DMS153 treated with DMSO at 0.1 percent for 48 hours (cell line): ENCODE data around the gene RNF207.

Experiments used
- DNase-seq: peaks from one replicate; lab custom pipeline; 2025; ENCODE audit not compliant: unreplicated experiment; lab: John Stamatoyannopoulos, UW

Gene RNF207

DNA sequence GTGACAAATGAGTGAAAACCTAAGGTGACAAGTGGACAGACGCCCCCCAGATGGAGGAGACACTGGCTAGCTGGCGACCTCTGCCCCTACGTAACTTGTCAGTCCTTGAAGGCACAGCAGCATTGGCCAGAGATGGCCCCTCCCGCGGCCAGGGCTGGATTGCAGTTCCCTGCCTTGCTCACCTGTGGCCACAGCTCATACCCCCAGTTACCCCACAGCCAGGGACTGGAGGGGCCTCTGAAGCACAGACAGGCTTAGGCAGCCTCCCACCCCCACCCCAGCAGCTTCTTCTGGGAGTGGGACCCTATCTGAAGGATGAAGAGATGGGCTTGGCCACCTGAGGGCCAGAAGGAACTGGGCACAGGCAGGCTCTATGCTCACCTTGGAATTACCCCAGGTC lies 41.7 kb downstream of the RNF207 start:
- no peak for DNase-seq

DNA sequence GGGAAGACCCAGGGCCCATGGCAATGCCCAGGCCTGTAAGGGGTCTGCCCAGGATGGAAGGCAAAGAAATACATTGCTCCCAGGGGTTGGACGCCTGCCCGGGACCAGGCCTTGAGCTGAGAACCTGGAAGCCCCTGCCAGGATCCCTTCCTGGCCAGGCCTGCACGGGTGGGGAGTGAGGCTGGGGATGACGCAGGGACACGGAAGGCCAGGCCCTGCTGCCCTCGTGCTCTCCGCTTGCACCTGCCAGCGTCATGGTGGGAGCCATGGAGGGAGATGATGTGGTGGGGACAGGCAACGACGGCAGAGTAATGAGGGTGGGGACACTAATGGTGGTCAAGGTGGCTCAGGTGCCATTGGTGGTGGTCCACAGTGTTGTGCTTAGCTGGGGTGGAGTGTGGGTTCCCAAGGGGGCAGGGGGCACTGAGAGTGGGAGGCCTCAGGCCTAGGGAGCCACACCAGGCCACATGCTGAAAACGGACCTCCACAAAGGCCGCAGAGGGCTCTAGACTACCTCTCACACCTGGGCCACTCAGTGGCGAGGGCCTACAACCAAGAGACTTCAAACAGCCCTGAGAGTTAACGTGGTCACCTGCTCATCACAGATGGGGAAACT lies 42.4 kb downstream of the RNF207 start:
- DNase-seq = no peak

DNA sequence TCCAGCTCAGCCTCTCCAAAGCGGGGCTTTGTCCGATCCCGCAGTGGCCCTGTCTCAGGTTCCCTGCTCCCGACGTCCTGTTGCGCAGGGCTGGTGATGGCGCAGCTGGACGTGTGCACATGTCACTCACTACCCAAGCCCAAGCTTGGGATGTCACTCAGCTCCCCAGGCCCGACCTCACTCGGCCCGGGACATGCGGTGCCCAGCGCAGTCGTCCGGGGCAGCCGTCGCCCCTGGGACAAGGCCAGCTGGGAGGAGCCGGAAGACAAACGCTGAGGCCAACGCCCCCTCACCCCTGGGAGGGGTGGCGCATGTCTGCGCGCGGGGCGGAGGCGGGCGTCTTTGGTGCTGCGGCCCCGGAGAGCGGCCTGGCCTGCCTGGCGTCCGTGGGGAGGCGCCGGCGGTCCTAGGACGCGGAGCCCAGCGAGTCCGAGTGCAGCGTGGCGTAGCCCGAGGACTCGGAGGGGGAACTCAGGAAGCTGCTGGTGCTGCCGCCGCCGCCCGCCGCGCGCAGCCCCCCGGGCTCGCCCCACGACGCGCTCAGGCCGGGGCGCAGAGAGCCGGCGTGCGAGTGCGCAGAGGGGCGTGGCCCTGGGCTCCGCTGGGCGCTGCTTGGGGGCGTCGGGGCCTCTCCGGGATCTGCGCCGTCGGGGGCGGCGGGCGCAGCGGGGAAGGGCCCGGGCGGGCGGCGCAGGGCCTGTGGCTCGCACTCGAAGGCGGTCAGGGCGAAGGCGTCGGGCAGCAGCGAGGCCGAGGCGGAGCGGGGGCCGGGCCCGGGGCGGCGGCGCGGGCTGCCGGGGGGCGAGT lies 43.2 kb downstream of the RNF207 start:
- DNase-seq = no peak

DNA sequence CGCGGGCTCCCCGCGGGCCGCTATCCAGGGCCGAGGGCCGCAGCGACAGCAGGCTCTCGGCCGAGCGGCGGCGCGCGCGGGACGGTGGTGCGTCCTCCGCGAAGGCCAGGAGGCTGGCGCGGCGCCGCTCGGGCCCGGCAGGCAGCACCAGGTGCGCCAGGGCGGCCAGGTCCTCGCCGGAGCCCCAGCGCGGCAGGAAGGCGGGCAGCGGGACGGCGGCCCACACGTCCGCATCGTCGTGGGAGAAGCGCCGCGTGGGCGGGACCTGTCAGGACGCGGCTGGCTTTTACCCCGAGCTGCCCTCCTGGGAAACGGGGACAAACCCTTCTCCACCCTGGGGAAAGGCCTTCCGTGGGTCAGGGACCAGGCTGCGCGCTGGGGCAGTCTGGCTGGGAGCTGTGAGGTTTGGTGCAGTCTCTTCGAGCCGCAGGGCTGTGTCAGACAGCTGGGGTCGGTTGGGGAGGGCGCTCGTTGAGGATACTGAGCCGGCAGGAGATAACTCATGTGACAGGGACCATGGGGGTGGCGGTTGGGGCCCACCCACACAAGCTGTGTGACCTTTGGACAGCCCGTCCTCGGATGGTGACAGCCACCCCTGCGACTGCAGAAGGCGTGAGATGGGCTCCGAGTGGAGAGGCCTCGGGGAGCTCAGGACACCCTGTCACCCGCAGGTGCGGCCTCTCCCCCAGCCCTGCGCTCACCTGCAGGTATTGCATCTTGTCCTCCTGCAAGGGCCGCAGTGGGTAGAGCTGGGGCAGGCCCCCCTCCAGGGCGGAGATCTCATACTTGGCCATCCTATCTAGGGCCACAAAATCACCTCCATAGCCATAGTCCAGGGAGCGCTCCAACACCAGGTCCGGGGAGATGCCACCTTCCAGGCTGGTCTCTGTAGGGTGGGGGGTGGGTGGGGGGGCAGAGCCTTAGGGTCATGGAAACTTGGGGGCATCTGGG lies 44.1 kb downstream of the RNF207 start:
- no peak for DNase-seq

DNA sequence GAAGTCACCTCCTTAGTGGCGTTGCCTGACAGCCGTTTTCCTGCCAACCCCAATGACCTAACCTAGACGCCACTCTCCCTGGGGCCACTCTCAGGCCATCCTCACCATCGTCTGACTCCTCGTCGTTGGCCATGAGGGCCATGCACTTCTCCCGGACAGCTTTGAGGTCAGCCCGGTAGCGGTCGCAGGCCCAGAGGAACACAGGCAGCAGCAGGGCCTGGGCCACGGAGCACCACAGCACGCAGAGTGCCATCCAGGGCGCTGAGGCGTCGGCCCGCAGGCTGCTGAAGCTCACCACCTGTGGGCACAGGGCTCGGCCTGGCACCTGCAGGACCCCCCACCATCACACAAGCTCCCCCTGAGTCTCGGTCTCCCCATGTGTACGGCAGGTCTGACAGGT lies 45.3 kb downstream of the RNF207 start:
- no peak for DNase-seq

DNA sequence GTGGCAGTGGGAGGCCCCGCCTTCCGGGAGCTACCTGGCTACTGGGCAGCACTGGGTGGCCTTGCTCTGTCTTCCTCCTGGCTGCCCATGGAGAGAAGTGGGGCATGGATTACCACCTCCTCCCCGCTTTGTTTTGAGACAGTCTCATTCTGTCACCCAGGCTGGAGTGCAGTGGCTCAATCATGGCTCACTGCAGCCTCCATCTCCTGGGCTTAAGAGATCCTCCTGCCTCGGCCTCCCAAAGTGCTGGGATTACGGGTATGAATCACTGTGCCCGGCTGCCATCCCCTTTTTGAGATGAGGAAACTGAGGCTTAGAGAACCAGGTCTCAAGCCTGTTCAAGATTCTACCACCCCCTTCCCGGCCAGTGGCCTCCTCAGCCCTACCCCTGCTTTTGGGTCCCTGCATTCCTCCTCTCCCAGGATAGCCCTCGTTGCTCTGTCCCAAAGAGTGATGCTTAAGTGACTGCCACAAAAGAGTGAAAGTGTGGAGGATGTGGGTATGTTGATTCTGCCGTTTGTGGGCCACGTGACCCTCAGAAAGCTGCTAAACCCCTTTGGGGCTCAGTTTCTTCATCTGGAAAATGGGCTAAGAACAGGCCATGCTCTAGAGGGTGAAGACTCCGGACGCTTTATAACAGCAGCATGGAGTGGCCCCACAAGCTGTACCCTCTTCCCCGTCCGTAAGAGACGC lies 45.9 kb downstream of the RNF207 start:
- DNase-seq = no peak

DNA sequence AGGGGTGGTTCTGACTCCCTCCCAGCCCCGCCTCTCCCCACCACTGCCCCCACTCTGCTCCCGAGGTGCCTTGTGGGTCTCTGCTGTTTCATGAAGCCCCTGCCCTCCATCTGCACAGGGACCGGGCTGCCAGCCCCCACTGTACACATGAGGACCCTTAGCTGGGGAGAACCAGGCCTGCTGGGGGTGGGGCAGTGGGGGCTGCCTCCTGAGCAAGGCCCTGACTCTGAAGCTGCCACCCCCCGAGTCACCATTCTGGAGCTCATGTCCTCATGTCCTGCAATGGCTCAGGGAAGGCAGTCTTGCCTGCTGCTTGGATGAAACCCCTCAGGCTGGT lies 46.4 kb downstream of the RNF207 start:
- DNase-seq = no peak

DNA sequence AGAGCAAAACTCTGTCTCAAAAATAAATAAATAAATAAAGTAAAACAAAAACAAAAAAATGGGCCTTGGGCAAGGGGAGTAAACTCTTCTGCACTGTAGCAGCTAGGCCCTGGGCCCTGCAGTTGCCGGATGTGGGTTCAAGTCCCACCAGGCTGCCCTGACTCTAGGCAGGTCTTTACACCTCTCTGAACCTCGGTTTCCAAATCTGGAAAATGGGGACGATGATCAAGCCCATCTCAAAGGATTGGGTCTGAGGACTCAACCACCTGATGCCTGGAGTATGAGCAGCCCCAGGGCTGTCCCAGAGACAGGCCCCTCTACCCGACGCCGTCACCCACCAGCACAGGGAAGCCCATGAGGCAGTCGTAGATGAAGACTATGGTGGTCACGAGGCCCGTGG lies 47.5 kb downstream of the RNF207 start:
- DNase-seq = no peak

DNA sequence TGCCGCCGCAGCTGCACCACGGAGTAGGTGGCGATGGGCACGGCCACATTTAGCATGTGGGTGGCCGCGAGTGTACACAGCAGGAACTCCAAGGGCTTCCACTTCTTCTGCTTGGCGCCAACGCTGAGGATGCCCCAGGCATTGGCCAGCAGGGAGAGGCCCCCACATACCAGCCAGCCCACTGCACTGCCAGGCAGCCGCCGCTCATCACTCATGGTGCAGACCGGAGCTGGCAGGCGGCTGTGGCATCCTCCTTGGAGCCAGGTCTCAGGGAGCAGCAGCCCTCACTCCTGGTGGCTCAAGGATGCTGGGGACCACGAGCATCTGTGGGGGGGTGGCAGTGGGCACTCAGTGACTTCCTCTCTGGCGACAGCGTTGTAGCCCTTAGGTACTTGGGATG lies 48.8 kb downstream of the RNF207 start:
- DNase-seq = no peak

DNA sequence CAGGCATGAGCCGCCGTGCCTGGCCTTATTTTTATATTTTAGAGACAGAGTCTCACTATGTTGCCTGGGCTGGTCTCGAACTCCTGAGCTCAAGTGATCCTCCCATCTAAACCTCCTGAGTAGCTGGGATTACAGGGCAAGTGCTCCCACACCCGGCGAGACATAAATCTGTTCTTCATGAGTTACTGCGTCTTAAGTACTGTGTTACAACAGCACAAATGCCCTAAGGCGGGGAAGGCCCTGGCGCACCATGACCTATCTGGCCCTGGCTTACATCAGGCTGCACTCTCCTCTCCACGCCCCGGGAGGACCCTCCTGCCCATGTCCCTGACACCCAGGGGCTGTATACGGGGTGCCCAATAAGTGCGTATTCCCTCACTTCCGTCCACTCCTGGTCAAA lies 50.7 kb downstream of the RNF207 start:
- no peak for DNase-seq

DNA sequence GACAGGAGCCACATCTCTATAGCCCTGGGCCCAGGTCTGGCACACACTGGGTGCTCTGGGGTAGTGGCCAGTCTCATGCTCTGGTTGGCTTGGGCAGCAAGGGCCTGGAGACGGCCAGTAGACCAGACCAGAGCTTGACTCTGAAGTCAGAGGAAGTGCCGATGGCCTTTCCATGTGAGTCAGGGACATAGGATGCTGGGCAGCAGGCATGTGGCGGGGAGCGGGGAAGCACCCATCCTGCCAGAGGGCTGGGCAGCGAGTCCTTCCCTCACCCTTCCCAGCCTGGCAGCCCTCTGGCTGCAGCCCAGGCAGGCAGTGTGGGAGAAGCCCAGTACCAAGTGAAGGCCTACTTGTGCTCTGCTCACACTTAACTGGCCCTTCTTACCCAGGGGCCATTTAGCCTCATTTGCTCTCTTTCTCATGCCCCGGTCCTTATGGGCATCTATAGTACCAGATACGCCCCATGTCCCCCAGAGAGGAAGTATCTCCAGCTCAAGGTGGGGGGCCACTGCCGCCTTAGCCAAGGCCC lies 51.7 kb downstream of the RNF207 start:
- no peak for DNase-seq

DNA sequence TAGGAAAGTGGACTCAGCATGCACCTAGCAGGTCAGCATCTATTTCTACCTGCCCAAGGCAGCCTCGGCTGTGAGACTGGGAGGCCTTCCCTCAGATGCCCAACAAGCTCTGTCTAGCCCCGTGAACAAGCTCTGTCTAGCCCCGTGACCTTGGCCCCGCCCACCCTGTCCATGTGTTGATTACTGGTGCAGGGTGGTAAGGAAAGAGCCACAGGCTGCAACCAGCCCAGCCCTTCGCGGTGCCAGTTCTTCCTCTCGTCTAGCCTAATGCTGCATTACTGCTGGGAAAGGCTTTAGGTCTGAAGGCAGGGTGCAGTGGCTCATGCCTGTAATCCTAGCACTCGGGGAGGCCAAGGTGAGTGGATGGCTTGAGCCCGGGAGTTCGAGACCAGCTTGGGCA lies 52.8 kb downstream of the RNF207 start:
- DNase-seq = no peak

DNA sequence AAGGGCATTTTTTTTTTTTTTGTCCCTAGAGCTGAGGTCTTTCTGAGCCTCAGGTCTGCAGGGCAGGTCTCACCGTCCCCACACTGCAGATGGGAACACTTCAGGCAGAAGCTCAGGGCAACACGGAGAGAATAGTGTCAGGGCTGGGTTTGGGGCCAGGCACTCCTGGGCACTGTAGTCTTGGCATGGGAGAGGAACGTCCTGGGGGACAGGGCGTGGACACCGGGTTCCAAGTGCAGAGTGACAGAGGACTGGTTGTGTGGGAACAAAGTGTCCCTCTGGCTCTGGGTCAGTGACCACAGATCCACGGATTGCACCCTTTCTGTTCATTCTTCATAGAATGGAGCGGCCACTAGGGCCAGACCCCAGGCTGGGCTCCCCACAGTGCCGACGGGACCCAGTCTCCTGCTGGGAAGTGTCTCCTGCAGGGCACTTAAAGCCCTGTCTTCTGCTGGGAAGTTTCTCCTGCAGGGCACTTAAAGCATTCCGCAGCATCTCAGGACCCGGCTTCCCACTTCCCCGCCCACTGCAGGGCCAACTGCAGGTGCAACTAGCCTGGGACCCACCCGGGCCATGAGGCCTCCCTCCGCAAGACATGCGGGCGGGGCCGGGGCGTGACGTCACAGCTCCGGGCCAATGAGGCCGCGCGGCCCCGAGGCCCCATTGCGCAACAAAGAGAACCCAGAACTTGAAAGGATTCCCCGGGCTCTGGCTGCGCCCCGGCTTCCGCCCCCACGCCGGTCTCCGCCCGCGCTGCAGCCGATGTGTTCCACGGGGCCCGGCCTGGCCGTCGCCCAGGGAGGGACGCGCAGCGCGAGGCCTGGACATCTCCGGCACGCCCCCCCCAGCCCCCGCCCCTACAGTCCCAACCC lies 53.8 kb downstream of the RNF207 start:
- peak; percentile 51 for DNase-seq

DNA sequence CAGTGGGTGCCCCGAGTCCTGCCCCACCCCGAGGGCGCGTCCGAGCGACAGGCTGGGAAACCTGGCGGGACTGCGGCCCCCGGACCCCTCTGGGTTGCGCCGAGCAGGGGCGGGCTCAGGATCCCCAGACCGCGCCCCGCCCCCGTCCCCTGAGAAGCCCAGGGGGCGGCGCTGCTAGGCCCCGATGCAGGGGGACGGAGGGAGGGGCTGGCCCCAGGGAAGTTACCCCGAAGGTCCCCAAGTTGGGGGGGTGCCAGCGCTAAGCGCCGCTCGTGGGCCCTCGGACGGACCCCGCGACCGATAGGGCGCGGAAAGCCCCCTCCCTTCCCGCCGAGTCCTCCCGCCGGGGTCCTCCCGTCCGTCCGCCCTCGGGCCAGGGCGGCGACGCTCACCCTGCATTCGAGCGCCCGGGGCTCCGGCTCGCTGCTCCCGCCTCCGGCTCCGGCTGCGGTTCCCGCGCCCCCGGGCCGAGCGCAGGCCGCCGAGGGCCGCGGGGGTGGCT lies 54.6 kb downstream of the RNF207 start:
- DNase-seq = no peak

DNA sequence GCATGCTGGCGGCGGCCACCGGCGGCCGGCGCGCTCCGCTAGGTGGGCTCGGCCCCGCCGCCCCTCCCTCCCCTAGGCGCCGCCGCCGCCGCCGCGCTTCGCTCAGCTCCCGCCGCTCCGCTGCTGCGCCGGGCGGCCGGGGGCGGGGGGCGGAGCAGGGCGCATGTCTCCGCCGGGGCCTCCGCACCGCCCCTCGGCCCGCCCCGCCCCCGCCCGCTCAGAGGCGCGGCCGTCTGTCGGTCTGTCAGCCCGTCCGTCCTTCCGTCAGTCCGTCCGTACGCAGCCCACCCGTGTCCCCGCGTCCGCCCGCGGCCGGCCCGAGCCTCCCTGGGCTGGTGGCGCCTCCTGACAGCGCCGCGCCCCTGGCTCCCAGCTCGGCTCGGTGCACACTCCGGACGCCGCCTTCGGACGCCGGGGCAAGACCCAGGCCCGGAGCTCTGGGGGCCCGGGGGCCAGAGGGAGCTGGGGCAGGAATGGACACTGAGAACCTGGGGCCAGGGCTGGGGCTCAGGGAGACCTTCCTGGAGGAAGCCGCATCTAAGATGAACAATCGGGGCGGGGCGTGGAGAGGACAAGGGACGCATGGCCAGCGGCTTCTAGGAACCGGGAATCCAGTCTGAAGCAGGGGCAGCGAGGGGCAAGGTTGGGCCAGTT lies 55.2 kb downstream of the RNF207 start, which contains the start of gene GPR153:
TSS of gene GPR153 (minus strand) at position 138 of the 654 bp plus-strand sequence. CDS start 6,193 bp downstream, outside the sequence.
- DNase-seq = no peak

DNA sequence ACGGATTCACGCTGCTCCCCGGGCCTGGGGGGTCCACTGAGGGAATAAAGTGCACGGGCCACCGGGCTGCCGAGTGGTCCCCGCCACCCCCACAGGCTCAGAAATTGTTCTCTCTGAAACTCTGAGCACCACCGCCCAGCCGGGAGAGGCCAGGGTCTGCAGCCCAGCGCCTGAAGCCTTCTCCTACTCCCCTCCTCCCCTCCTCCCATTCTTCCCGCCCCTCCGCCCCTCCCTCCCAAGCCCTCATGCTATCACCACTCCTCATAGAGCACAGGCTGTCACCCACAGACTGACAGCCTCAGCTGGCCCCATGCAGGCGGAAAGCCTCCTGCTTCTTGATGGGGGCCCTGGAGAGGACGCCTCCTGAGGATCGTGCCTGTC lies 55.7 kb downstream of the RNF207 start:
- no peak for DNase-seq

DNA sequence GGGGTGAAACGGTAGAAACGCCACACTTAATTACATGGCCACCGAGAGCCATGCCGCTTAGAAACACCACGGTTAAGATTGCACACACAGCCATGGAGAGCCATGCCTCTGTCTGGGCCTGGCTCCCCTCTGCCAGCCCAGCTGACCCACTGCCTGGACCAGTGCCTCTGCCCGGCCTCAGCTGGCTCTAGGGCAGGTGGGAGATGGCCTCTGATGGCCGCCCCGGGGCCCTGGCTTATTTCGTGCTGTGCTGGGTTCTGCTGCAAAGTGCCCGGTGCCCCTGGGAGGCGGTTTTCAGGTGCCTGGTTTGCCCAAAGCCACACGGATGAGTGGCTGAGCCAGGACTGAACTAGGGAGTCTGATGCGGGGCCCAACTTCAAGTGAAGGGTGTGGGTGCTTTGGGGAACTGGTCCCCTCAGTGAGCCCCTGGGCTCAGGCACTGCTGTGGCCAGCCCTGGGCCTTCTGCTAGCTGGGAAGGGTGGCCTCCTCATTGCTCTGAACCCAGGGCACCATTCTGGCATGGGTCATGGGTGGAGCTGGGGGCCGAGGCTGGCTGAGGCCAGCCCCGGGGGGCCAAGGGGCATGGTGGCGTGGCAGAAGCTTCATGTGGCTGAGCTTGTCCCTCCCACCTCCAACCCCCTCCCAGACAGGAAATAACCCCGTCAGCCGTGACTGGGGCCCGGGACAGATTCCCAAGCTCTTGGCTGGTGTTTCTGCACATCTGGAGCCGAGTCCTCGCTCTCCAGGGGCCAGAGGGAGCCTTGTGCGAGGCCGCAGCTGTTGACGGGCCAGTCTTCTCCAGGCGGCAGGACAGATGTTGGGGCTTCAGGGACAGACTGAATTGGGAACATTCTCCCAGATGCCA lies 56.9 kb downstream of the RNF207 start:
- no peak for DNase-seq

DNA sequence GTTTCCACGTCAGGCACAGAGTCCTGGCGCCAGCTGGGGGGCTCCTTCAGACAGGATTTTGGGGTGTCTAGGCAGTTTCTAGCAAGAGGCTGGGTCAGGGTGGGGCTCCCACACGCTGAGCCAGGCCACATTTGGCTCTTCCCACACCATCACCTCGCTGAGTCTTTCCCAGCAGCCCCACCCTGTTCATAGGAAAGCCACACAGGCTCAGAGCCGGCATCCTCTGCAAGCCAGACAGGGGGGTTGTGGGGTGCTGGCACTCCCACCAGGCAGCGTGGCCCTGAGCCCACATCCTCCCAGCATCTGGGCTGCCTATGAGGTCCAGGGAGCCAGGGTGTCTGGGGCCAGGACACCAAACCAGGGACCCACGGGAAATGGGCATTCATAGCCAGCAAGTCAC lies 57.8 kb downstream of the RNF207 start:
- no peak for DNase-seq
